Lung (tissue), 12 donors: ENCODE results near the gene PCSK1. TPM values are rescaled to one million over a fixed set of nuclear protein-coding genes. Genes with fewer than 3 reads are reported as not detected.

Experiments
- ATAC-seq: fragments of 200-7000 bp; cut with Tn5 transposase; one replicate; pipeline ENCODE4 v1.9.1; 2020; ENCODE audit warnings: moderate number of reproducible peaks; ENCODE audit not compliant: insufficient read depth, low FRiP score
- DNase-seq, 3 donors: peaks; one replicate each; pipeline ENCODE4 v3.0.0-alpha.2; 2013 to 2017
- H3K27ac ChIP-seq, 2 donors: one replicate each; pipeline ENCODE4 v1.5.1; 2013; ENCODE audit warnings: mild to moderate bottlenecking in 2 of 2, moderate library complexity in 2 of 2, control low read depth in 1 of 2, inconsistent platforms in 1 of 2, low read depth in 1 of 2, low read length in 1 of 2
- H3K27me3 ChIP-seq, 3 donors: one replicate each; pipeline ENCODE4 v1.5.1; 2013; ENCODE audit warnings: low read length in 2 of 3; ENCODE audit not compliant: control insufficient read depth in 3 of 3, insufficient read depth in 3 of 3
- H3K36me3 ChIP-seq, 4 donors: one replicate each; pipeline ENCODE4 v1.5.1; 2013; ENCODE audit warnings: low read length in 4 of 4, mild to moderate bottlenecking in 1 of 4, moderate library complexity in 1 of 4; ENCODE audit not compliant: control insufficient read depth in 4 of 4, insufficient read depth in 4 of 4
- H3K4me1 ChIP-seq, 5 donors: one replicate each; pipeline ENCODE4 v1.5.1; 2013; ENCODE audit warnings: low read length in 5 of 5, mild to moderate bottlenecking in 2 of 5, moderate library complexity in 1 of 5; ENCODE audit not compliant: control insufficient read depth in 5 of 5, insufficient read depth in 5 of 5
- H3K4me3 ChIP-seq: one replicate; pipeline ENCODE4 v1.5.1; 2013; ENCODE audit warnings: mild to moderate bottlenecking, control low read depth, moderate library complexity
- H3K9ac ChIP-seq, 2 donors: one replicate each; pipeline ENCODE4 v1.5.1; 2013; ENCODE audit warnings: low read length in 2 of 2, control low read depth in 1 of 2; ENCODE audit not compliant: insufficient read depth in 1 of 2
- H3K9me3 ChIP-seq, 4 donors: one replicate each; pipeline ENCODE4 v1.5.1; 2013; ENCODE audit warnings: low read length in 3 of 4, mild to moderate bottlenecking in 1 of 4, moderate library complexity in 1 of 4; ENCODE audit not compliant: control insufficient read depth in 4 of 4, insufficient read depth in 3 of 4
- WGBS, 2 donors: extraction: QIAGEN DNeasy Blood & Tissue Kit; methylation state at CpG; one replicate each; pipeline ENCODE4 v1.1.7; 2013; 5-methylcytosine and 5-hydroxymethylcytosine counted together
- polyA plus RNA-seq, 2 donors: library from polyadenylated mRNA; stranded (reverse); fragments of 200-250 nt; gene quantifications; one replicate each; pipeline ENCODE4 v1.2.1, GENCODE V29; 2013
- total RNA-seq, 2 donors: library from RNA; depleted of rRNA in 1 of 2; stranded (reverse); fragments of >200 nt in 1 of 2; gene quantifications; one replicate each; pipeline ENCODE4 v1.2.1, GENCODE V29; 2014 to 2021
- TF ChIP-seq, protein P1 (sequence below): IDR thresholded peaks from 2 replicates; pipeline ENCODE4 v1.5.1; 2012; ENCODE audit warnings: mild to moderate bottlenecking; ENCODE audit errors: control extremely low read depth, extremely low read depth
- donor health status: control.
- donor health status: control.
- donor health status: Bipolar disorder and iron deficiency.
- donor health status: healthy.
- donor health status: DM: yes; HTN: yes; CAD: no.

The PCSK1 gene
- total and polyA plus RNA-seq, 4 donors, result 0.08 to 3.3 (median 1.3) TPM

DNA sequence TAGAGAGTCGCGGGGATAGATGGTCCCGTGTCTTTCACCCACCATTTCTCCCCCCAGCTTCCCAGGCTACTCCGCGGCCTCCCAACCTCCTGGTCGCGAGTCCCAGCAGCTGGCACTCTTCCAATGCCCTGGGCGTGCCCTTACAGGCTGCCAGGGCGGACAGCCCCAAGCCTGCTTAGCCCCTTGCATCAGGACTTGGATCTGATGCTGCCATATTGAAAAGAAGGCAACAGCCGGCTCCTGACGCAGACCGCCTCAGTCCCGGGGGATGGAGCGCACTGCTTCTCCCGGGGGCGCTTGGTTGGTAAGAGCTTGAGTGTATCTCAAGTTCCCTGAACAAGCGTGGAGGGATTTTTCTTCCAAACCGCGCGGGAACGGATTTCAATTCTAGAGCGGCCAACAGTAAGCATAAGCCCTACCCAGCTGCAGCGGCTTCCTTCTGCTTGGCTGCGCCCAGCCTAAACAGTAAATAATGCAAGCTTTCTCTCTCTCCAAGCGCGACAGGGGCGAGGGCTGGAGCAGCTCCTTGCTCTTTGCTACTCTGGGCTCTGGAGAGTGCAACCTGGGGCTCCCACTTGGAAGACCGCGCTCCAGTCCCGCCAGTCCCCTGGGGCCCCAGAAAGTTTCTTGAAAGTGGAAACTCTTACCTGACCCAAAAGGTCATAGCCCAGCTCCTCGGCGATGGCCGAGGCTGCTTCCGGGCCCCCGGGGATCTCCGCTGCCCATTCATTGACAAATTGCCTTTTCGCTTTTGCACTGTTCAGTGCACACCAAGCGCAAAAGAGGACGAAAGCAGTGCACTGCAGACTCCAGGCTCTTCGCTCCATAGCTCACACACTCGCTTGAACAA is 607 bp downstream of the PCSK1 start:
- Histone ChIP-seq H3K27me3 (peaks cover 3 to 41% (median 34%) of the 10 kb centered on the region in 3 donors), H3K36me3 (no peaks in the 10 kb centered on the region), H3K4me3 (no peak overlapping the region), H3K9ac (no peak overlapping the region), H3K27ac (no peak overlapping the region), H3K9me3 (peaks cover 0 to 7% (median 0%) of the 10 kb centered on the region in 4 donors), H3K4me1 (peaks cover 0 to 4% (median 2%) of the 10 kb centered on the region in 5 donors)
- no peak for ATAC-seq
- 5 to 6% methylated on average over 41 of the region's 41 CpGs for WGBS, 2 donors
- DNase-seq, result no peak
- TF ChIP-seq, protein P1, sequence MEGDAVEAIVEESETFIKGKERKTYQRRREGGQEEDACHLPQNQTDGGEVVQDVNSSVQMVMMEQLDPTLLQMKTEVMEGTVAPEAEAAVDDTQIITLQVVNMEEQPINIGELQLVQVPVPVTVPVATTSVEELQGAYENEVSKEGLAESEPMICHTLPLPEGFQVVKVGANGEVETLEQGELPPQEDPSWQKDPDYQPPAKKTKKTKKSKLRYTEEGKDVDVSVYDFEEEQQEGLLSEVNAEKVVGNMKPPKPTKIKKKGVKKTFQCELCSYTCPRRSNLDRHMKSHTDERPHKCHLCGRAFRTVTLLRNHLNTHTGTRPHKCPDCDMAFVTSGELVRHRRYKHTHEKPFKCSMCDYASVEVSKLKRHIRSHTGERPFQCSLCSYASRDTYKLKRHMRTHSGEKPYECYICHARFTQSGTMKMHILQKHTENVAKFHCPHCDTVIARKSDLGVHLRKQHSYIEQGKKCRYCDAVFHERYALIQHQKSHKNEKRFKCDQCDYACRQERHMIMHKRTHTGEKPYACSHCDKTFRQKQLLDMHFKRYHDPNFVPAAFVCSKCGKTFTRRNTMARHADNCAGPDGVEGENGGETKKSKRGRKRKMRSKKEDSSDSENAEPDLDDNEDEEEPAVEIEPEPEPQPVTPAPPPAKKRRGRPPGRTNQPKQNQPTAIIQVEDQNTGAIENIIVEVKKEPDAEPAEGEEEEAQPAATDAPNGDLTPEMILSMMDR, result no peak

DNA sequence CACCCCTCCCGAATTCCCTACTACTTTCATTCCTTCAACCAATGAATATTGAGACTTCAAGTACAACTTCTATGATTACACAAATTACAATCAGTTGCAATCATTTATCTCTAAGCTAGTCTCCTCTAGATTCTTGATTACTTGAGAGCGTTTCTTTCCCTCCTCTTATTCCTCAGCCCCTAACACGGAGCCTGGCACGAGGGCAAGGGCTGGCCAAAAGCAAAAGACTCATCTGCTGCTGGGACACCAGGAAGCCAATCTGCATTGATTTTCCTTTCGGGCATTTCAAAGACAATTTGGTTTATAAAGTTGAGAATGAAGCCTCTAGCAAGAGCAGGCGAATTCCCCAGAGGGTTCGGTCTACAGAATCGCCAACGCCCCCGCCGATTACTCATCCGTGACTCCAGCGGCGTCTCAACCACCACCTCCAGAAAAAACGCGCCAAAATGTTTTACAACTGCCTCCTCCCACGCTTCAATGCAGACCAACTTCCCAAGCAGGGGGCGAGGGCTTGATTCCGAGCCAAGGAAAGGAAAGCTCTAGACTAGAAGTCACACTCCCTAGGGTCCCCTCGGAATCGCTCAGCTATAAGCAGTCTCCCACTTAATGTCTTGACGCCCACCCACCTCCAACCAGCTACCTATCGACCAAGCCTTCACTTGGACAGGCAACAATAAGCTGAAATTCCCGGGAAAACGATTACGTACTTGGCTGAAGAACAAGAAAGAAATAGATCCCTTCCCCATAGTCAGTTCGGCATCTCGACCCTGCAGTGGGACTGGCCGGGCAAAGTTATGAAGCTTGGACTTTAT is 1.5 kb downstream of the PCSK1 start:
- WGBS, 2 donors, result 5 to 6% methylated on average over 29 of the region's 29 CpGs
- DNase-seq (no peak), ATAC-seq (no peak)
- no peaks in the 10 kb centered on the region for H3K36me3 ChIP-seq
- TF ChIP-seq, protein P1, result no peak
- no peak overlapping the region for H3K9ac ChIP-seq
- H3K4me3 ChIP-seq, result no peak overlapping the region
- H3K9me3 ChIP-seq, result peaks cover 0 to 7% (median 0%) of the 10 kb centered on the region in 4 donors
- peaks cover 0 to 4% (median 2%) of the 10 kb centered on the region in 5 donors for H3K4me1 ChIP-seq
- H3K27ac ChIP-seq, result no peak overlapping the region
- H3K27me3 ChIP-seq, result peaks cover 3 to 41% (median 33%) of the 10 kb centered on the region in 3 donors

DNA sequence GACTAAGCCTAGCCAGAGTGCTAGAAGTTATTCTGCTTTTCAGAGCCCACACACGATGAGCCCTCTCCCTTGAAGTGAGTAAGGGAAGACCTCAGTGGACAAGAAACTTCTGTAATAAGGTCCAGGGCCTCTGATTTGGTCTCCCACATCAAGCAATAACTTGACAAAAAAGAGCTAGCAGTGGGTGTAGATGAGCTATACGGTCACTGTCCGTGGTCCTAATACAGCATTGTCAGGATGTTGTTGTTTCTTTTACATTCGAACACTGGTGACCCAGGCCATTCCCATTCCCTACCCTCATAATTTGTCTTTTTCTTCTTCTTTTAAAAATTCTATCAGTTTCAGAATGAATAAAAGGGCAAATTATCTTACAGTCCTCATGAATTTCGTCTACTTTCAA is 5.2 kb downstream of the PCSK1 start:
- WGBS, 2 donors, result 48 to 49% methylated on average over 5 of the region's 5 CpGs
- H3K4me3 ChIP-seq, result no peak overlapping the region
- H3K4me1 ChIP-seq, result peaks cover 0 to 2% (median 0%) of the 10 kb centered on the region in 5 donors
- no peak overlapping the region for H3K27ac ChIP-seq
- no peak overlapping the region for H3K9ac ChIP-seq
- peaks cover 0 to 7% (median 0%) of the 10 kb centered on the region in 4 donors for H3K9me3 ChIP-seq
- ATAC-seq, result no peak
- peak in 1 of 3 donors; percentile 44 for DNase-seq
- H3K36me3 ChIP-seq, result no peaks in the 10 kb centered on the region
- TF ChIP-seq, protein P1, result no peak
- peaks cover 3 to 28% (median 20%) of the 10 kb centered on the region in 3 donors for H3K27me3 ChIP-seq
